ENCODE results near the gene ANKRD24. TPM values are rescaled to one million over a fixed set of nuclear protein-coding genes. Genes with fewer than 3 reads are reported as not detected.
"Not testable (repeated sequence)": the region's sequence is repeated elsewhere in the genome, so short reads cannot be mapped to it uniquely, and the experiment has no call there.

The ANKRD24 gene
- total RNA-seq, 2 experiments from 2014 or later: 1.3 TPM

GRCh38 chr19:4152241-4152998, 30.1 kb upstream of the ANKRD24 start:
- ChIA-PET POLR2A (interaction anchor here (1.4 kb wide), 1 partner anchor 9 kb away, joined by 4 read pairs; no protein-coding TSS in a partner anchor), CTCF (interaction anchor here (1.9 to 2.9 kb wide), 2 partner anchors 12 to 164 kb away, joined by 8 to 25 read pairs; no protein-coding TSS in a partner anchor)
- no peak for DNase-seq
- Mint-ChIP-seq H3K27me3 (peaks cover 1% of the 10 kb centered on the region), H3K9me3 (no peaks in the 10 kb centered on the region), H3K4me3 (no peak overlapping the region), H3K27ac (no peak overlapping the region), H3K4me1 (peaks cover 13% of the 10 kb centered on the region), H3K36me3 (ENCODE audit: low read depth) (no peaks in the 10 kb centered on the region)

GRCh38 chr19:4154571-4155312, 27.7 kb upstream of the ANKRD24 start:
- ChIA-PET CTCF (interaction anchor here (0.5 to 2.9 kb wide), 3 partner anchors 15 to 167 kb away, joined by 6 to 25 read pairs (median 8); no protein-coding TSS in a partner anchor), POLR2A (no interaction called here)
- no peak for DNase-seq
- Mint-ChIP-seq H3K27ac (no peak overlapping the region), H3K9me3 (no peaks in the 10 kb centered on the region), H3K36me3 (ENCODE audit: low read depth) (no peaks in the 10 kb centered on the region), H3K4me1 (peaks cover 13% of the 10 kb centered on the region), H3K4me3 (no peak overlapping the region), H3K27me3 (peaks cover 1% of the 10 kb centered on the region)

- ChIA-PET POLR2A (no interaction called here), CTCF (interaction anchor here (1.3 kb wide), 1 partner anchor 17 kb away, joined by 4 read pairs; no protein-coding TSS in a partner anchor)
- H3K4me1 Mint-ChIP-seq: peaks cover 13% of the 10 kb centered on the region
- no peak overlapping the region for H3K4me3 Mint-ChIP-seq
- no peak for DNase-seq
- H3K36me3 Mint-ChIP-seq (ENCODE audit: low read depth): no peaks in the 10 kb centered on the region
- H3K27me3 Mint-ChIP-seq: no peaks in the 10 kb centered on the region
- no peak overlapping the region for H3K27ac Mint-ChIP-seq
- H3K9me3 Mint-ChIP-seq: no peaks in the 10 kb centered on the region
These were observed 25.3 kb upstream of the ANKRD24 start for GRCh38 chr19:4157164-4157563.

- H3K4me1 Mint-ChIP-seq; DNase-seq; H3K27me3 Mint-ChIP-seq; H3K27ac Mint-ChIP-seq; POLR2A ChIA-PET; H3K9me3 Mint-ChIP-seq; CTCF ChIA-PET; H3K36me3 Mint-ChIP-seq (ENCODE audit: low read depth); H3K4me3 Mint-ChIP-seq: not testable (repeated sequence)
These were observed 24.5 kb upstream of the ANKRD24 start for GRCh38 chr19:4157971-4158370.

- Mint-ChIP-seq H3K4me1 (no peaks in the 10 kb centered on the region), H3K27me3 (no peaks in the 10 kb centered on the region), H3K4me3 (no peak overlapping the region), H3K27ac (no peak overlapping the region), H3K9me3 (no peaks in the 10 kb centered on the region), H3K36me3 (ENCODE audit: low read depth) (no peaks in the 10 kb centered on the region)
- POLR2A ChIA-PET: interaction anchor here (1.5 kb wide), 1 partner anchor 9 kb away, joined by 4 read pairs; the partner anchor contains the start of gene CREB3L3
- DNase-seq: no peak
- CTCF ChIA-PET: interaction anchor here (0.7 kb wide), 1 partner anchor 312 kb away, joined by 3 read pairs; no protein-coding TSS in a partner anchor
These were observed 20.9 kb upstream of the ANKRD24 start for GRCh38 chr19:4161415-4162077.

GRCh38 chr19:4164262-4164661, 18.2 kb upstream of the ANKRD24 start:
- Mint-ChIP-seq H3K27me3 (peaks cover 2% of the 10 kb centered on the region), H3K9me3 (no peaks in the 10 kb centered on the region), H3K4me1 (no peaks in the 10 kb centered on the region), H3K4me3 (no peak overlapping the region), H3K27ac (no peak overlapping the region), H3K36me3 (ENCODE audit: low read depth) (no peaks in the 10 kb centered on the region)
- POLR2A ChIA-PET: no interaction called here
- no peak for DNase-seq
- CTCF ChIA-PET: interaction anchor here (0.7 to 1.5 kb wide), 3 partner anchors 25 to 115 kb away, joined by 3 to 5 read pairs (median 3); no protein-coding TSS in a partner anchor

GRCh38 chr19:4171676-4172075, 10.8 kb upstream of the ANKRD24 start:
- H3K36me3 Mint-ChIP-seq (ENCODE audit: low read depth): peaks cover 5% of the 10 kb centered on the region
- no peaks in the 10 kb centered on the region for H3K9me3 Mint-ChIP-seq
- H3K4me3 Mint-ChIP-seq: no peak overlapping the region
- H3K4me1 Mint-ChIP-seq: no peaks in the 10 kb centered on the region
- POLR2A ChIA-PET: no interaction called here
- H3K27ac Mint-ChIP-seq: no peak overlapping the region
- H3K27me3 Mint-ChIP-seq: peaks cover 8% of the 10 kb centered on the region
- no peak for DNase-seq
- CTCF ChIA-PET: no interaction called here

GRCh38 chr19:4172861-4173473, 9.5 kb upstream of the ANKRD24 start:
- no peaks in the 10 kb centered on the region for H3K4me1 Mint-ChIP-seq
- H3K9me3 Mint-ChIP-seq: no peaks in the 10 kb centered on the region
- no peak overlapping the region for H3K4me3 Mint-ChIP-seq
- no peak overlapping the region for H3K27ac Mint-ChIP-seq
- DNase-seq: peak; percentile 71
- peaks cover 5% of the 10 kb centered on the region for H3K36me3 Mint-ChIP-seq (ENCODE audit: low read depth)
- POLR2A ChIA-PET: no interaction called here
- CTCF ChIA-PET: no interaction called here
- H3K27me3 Mint-ChIP-seq: peaks cover 8% of the 10 kb centered on the region

GRCh38 chr19:4173479-4174212, 8.8 kb upstream of the ANKRD24 start:
- Mint-ChIP-seq H3K9me3 (no peaks in the 10 kb centered on the region), H3K36me3 (ENCODE audit: low read depth) (peaks cover 5% of the 10 kb centered on the region), H3K4me1 (no peaks in the 10 kb centered on the region), H3K4me3 (no peak overlapping the region), H3K27me3 (peaks cover 6% of the 10 kb centered on the region), H3K27ac (no peak overlapping the region)
- CTCF ChIA-PET: no interaction called here
- POLR2A ChIA-PET: no interaction called here
- DNase-seq: no peak

- peaks cover 8% of the 10 kb centered on the region for H3K36me3 Mint-ChIP-seq (ENCODE audit: low read depth)
- peaks cover 6% of the 10 kb centered on the region for H3K27me3 Mint-ChIP-seq
- no peaks in the 10 kb centered on the region for H3K9me3 Mint-ChIP-seq
- POLR2A ChIA-PET: no interaction called here
- DNase-seq: no peak
- no peak overlapping the region for H3K4me3 Mint-ChIP-seq
- H3K27ac Mint-ChIP-seq: no peak overlapping the region
- CTCF ChIA-PET: no interaction called here
- peaks cover 2% of the 10 kb centered on the region for H3K4me1 Mint-ChIP-seq
These were observed 8.1 kb upstream of the ANKRD24 start for GRCh38 chr19:4174213-4174894.

- H3K27ac Mint-ChIP-seq: no peak overlapping the region
- H3K36me3 Mint-ChIP-seq (ENCODE audit: low read depth): peaks cover 15% of the 10 kb centered on the region
- H3K9me3 Mint-ChIP-seq: no peaks in the 10 kb centered on the region
- no peak for DNase-seq
- H3K4me1 Mint-ChIP-seq: peaks cover 9% of the 10 kb centered on the region
- H3K27me3 Mint-ChIP-seq: peaks cover 6% of the 10 kb centered on the region
- H3K4me3 Mint-ChIP-seq: no peak overlapping the region
- ChIA-PET CTCF (no interaction called here), POLR2A (no interaction called here)
These were observed 7.4 kb upstream of the ANKRD24 start for GRCh38 chr19:4174895-4175668.

GRCh38 chr19:4175669-4175931, 6.9 kb upstream of the ANKRD24 start:
- peaks cover 17% of the 10 kb centered on the region for H3K36me3 Mint-ChIP-seq (ENCODE audit: low read depth)
- no peak for DNase-seq
- peaks cover 6% of the 10 kb centered on the region for H3K27me3 Mint-ChIP-seq
- peaks cover 14% of the 10 kb centered on the region for H3K4me1 Mint-ChIP-seq
- POLR2A ChIA-PET: no interaction called here
- no peak overlapping the region for H3K4me3 Mint-ChIP-seq
- H3K9me3 Mint-ChIP-seq: no peaks in the 10 kb centered on the region
- no peak overlapping the region for H3K27ac Mint-ChIP-seq
- CTCF ChIA-PET: no interaction called here

All from activated CD4-positive, alpha-beta memory T cell treated with anti-CD3 and anti-CD28 coated beads, Interleukin-2, amount 10 ng/mL, durations not matched to agents 7 days and 5 days (primary cell).